Measurements from ENCODE around the gene CIC. TPM values are rescaled to one million over a fixed set of nuclear protein-coding genes. Genes with fewer than 3 reads are reported as not detected.
A peak's percentile ranks its signal among the peaks of the same experiment; 100 is the strongest.

Gene CIC
- total RNA-seq, 1 experiment from 2014 or later: 54.0 TPM

DNA sequence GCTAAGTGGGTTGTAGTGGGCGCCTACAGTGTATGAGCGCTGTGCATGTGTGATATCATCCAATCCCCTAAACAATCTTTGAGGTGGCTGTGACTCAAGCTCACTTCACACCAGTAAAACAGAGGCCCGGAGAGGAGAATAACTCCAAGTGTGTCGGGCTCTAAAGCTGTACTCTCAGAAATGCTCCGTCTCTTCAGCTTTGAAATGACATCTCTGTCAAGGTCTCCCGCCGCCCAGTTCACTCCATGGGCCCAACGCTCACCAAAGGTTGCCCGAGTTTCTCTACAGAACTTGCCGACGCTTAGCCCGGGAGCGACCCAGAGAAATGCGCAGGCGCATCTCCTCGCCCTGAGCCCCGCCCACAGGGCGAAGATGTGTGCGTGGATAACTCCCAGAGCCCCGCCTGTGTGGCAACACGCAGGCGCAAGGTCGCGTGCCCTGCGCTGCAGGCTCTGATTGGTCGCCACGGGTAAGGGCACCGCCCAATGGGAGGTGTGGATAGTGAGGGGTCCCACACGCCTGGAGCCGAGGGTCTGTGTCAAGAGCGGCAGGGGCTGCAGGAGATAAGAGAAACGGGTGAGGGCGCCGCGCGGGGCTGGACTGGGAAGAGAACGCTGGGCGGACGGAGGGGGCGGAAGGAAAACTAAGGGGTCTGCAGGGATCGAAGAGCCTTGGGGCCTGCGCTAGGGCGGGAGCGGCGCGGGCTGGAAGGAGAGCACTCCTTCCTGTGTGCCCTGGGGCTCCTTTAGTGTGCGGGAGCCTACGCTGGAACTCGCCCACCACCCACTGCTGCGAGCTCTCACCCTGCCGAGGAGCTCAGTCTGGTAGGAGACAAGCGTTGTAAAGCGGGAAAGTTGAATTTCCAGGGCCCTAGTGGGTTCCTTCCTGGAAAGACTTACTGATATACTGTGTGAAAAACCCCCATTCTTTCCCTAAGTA is 49.0 kb upstream of the CIC start, which contains the start of gene ZNF526:
Gene ZNF526, plus strand, starts transcription at position 501 of the 939 bp plus-strand sequence. CDS start 4,092 bp downstream, outside the sequence.
- H3K23ac ChIP-seq (ENCODE audit: insufficient read length, low read depth, low read length): no peak within 1 kb of the TSS
- H3K27ac ChIP-seq (ENCODE audit: insufficient read length, low read depth, low read length): no peak within 1 kb of the TSS
- H3K56ac ChIP-seq (ENCODE audit: insufficient read length, low read depth, low read length): no peak within 1 kb of the TSS
- H3K14ac ChIP-seq (ENCODE audit: insufficient read depth, low read length): 0 out of 2 replicates have a peak within 1 kb of the TSS, but pooled peaks have one; percentile 26
- H4K91ac ChIP-seq (ENCODE audit: insufficient read length, low read depth, low read length): no peak within 1 kb of the TSS
- H3K4me1 ChIP-seq (ENCODE audit: insufficient read depth, low read length): no peaks in the 10 kb centered on the region
- no peak within 1 kb of the TSS for H2BK12ac ChIP-seq (ENCODE audit: insufficient read length, low read depth, low read length)
- H3K27me3 ChIP-seq (ENCODE audit: insufficient read depth, low read length): no peaks in the 10 kb centered on the region
- H2BK5ac ChIP-seq (ENCODE audit: insufficient read length, low read length): no peak within 1 kb of the TSS
- H3K79me2 ChIP-seq (ENCODE audit: insufficient read depth, low read length): peaks cover 11% of the 10 kb centered on the region; the same call in 1 of the 2 replicates
- H3K18ac ChIP-seq (ENCODE audit: insufficient read length, low read depth, low read length): no peak within 1 kb of the TSS
- no peak within 1 kb of the TSS for H3T11ph ChIP-seq (ENCODE audit: low read length)
- no peaks in the 10 kb centered on the region for H3K9me3 ChIP-seq (ENCODE audit: control insufficient read depth, low read depth, low read length)
- H2BK20ac ChIP-seq (ENCODE audit: low read depth, low read length, poor library complexity, severe bottlenecking): no peak within 1 kb of the TSS
- H3K9ac ChIP-seq (ENCODE audit: extremely low read depth, insufficient read length, low read length): peak within 1 kb of the TSS; percentile 70
- no peak within 1 kb of the TSS for H2AK5ac ChIP-seq (ENCODE audit: insufficient read length, low read length)
- peak within 1 kb of the TSS; percentile 93 to 98 (median 97) for H3K27ac Mint-ChIP-seq
- peaks cover 18 to 33% (median 28%) of the 10 kb centered on the region in 3 experiments for H3K36me3 Mint-ChIP-seq (ENCODE audit: insufficient read depth in 1 of 3, low read depth in 3 of 3)
- peak within 1 kb of the TSS; percentile 90 to 99 for H3K4me3 Mint-ChIP-seq
- H3K4me2 ChIP-seq (ENCODE audit: insufficient read depth, insufficient read length, low read length): peak within 1 kb of the TSS; percentile 72
- WGBS (ENCODE audit: extremely low coverage, insufficient read length, low lambda C conversion rate): no CpG with 5 or more reads among the region's 53 CpGs
- no peaks in the 10 kb centered on the region; a peak in 1 of 5 replicates for H3K9me3 Mint-ChIP-seq
- peaks cover 13% of the 10 kb centered on the region for H3K23me2 ChIP-seq (ENCODE audit: insufficient read length, low read depth, low read length, poor library complexity, severe bottlenecking)
- no peak within 1 kb of the TSS for H2AFZ ChIP-seq (ENCODE audit: low read length)
- no peak within 1 kb of the TSS for H3K4ac ChIP-seq (ENCODE audit: low read depth, low read length)
- no peak within 1 kb of the TSS for H2BK15ac ChIP-seq (ENCODE audit: low read depth, low read length)
- no peaks in the 10 kb centered on the region; the same call in none of the 2 replicates for H3K27me3 Mint-ChIP-seq (ENCODE audit: low read depth)
- no peak within 1 kb of the TSS for H4K5ac ChIP-seq (ENCODE audit: insufficient read length, low read depth, low read length)
- no peaks in the 10 kb centered on the region for H4K20me1 ChIP-seq (ENCODE audit: control insufficient read depth, insufficient read depth, insufficient read length)
- H3K4me1 Mint-ChIP-seq: peaks cover 29 to 44% of the 10 kb centered on the region in 2 experiments
- peaks cover 10% of the 10 kb centered on the region for H3K79me1 ChIP-seq (ENCODE audit: insufficient read depth, low read depth, low read length, poor library complexity, severe bottlenecking)
- H2BK120ac ChIP-seq (ENCODE audit: low read depth, low read length, poor library complexity, severe bottlenecking): no peak within 1 kb of the TSS
- no peak within 1 kb of the TSS for H4K8ac ChIP-seq (replicated peaks; ENCODE audit: insufficient read length, low read depth, low read length)
- TF ChIP-seq, protein P1, sequence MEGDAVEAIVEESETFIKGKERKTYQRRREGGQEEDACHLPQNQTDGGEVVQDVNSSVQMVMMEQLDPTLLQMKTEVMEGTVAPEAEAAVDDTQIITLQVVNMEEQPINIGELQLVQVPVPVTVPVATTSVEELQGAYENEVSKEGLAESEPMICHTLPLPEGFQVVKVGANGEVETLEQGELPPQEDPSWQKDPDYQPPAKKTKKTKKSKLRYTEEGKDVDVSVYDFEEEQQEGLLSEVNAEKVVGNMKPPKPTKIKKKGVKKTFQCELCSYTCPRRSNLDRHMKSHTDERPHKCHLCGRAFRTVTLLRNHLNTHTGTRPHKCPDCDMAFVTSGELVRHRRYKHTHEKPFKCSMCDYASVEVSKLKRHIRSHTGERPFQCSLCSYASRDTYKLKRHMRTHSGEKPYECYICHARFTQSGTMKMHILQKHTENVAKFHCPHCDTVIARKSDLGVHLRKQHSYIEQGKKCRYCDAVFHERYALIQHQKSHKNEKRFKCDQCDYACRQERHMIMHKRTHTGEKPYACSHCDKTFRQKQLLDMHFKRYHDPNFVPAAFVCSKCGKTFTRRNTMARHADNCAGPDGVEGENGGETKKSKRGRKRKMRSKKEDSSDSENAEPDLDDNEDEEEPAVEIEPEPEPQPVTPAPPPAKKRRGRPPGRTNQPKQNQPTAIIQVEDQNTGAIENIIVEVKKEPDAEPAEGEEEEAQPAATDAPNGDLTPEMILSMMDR (conservative IDR thresholded peaks at IDR 0.05): peak; percentile 12; the same call in 1 of the 3 replicates
- DNase-seq: peak; percentile 99
